ENCODE measurements around the gene THOC6.
A peak's percentile ranks its signal among the peaks of the same experiment; 100 is the strongest.

THOC6 gene

DNA sequence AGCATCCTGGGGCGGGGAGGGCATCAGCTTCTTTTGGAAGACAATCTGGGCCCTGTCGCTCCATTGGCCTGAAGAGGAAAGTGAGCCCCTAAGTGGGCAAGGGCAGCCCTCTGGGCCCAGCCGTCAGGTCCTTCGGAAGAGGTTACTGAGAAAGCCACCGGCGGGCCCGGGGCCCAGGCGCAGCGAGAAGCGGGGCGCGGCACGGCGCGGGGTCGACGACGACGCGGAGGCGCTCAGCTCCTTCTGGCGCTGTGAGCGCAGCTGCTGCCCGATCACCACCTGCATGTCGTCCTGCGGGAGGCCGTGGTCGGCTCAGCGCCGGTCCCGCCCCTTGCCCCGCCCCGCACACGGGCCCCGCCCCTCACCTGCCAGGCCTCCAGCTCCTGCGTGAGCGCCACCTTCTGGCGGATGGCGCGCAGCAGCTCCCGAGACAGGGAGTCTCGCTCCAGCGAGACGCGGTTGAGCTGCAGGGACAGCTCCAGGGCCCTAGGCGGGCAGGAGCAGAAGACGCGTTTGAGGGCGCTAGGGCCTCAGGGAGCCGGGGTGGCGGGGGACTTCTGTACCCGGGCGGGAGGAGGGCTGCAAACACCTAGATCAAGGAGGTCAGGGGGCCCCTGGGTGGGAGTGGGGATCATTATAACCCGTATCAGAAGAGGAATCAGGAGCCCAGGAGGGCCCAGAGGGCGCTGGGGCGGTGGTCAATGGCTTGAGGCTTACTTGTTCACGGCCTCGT lies 4.3 kb downstream of the THOC6 start:
- FAIRE-seq: peak; percentile 95
- peak; percentile 84 for DNase-seq (ENCODE audit: insufficient read length, low spot score)

DNA sequence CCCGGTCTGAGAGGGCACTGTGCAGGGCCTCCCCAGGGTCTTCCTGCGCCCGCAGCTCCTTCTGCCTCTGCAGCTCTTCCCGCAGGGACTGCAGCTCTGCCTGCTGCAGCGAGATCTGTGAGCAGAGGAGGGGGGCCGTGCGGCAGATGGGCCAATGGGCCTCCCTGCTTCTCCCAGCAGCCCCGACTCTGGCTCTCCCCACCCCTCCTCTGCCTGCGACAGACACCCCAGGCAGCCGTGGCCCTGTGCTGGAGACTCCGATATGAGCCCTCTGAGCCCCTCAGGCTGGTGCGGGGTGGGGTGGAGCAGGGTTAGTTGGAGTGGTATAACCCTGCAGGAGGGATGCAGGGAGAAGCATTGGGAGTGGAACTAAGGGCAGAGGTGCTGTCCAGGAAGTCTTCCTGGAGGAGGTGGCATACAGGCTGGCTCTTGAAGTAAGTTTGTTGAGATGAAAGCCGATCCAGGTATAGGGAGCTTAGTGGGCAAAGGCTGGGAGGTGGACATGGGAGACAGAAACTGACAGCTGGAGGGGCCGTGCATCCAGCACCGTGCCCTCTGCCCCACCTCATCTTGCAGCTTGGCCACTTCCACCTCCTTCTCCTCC lies 5.0 kb downstream of the THOC6 start:
- FAIRE-seq: no peak
- no peak for DNase-seq (ENCODE audit: insufficient read length, low spot score)

DNA sequence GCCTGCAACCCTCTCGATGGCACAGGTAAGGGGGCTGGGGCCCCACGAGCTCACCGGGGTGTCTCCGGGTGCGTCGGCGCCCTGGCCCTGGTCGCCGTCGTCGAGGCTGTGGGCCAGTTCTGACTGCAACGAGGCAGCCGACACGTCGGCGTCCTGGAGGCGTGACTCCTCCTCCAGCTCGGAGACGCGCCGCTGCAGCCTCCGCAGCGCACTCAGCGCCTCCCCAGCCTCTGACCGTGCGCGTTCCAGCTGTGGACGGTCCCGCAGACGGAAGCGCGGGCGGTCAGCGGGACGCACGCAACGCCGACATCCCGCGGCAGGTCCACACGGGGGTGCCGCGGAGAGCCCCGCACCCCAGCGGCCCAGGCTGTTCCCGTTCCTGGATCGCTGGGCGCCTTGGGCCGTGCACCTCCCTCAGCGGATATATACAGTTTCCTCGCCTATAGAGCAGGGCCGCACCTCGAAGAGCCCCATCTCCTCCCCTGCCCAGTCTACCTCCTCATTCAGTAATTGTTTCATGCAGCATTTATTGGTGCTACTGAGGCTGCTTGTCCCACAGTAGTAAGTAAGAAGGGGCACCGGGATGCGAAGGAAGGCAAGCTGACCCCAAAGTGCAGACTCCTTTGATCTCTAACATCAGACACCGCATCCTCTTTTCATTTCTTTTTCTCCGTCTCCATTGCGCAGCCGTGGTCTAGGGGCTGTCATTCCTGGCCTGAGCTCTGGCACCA lies 5.8 kb downstream of the THOC6 start:
- DNase-seq (ENCODE audit: insufficient read length, low spot score): no peak
- FAIRE-seq: no peak

DNA sequence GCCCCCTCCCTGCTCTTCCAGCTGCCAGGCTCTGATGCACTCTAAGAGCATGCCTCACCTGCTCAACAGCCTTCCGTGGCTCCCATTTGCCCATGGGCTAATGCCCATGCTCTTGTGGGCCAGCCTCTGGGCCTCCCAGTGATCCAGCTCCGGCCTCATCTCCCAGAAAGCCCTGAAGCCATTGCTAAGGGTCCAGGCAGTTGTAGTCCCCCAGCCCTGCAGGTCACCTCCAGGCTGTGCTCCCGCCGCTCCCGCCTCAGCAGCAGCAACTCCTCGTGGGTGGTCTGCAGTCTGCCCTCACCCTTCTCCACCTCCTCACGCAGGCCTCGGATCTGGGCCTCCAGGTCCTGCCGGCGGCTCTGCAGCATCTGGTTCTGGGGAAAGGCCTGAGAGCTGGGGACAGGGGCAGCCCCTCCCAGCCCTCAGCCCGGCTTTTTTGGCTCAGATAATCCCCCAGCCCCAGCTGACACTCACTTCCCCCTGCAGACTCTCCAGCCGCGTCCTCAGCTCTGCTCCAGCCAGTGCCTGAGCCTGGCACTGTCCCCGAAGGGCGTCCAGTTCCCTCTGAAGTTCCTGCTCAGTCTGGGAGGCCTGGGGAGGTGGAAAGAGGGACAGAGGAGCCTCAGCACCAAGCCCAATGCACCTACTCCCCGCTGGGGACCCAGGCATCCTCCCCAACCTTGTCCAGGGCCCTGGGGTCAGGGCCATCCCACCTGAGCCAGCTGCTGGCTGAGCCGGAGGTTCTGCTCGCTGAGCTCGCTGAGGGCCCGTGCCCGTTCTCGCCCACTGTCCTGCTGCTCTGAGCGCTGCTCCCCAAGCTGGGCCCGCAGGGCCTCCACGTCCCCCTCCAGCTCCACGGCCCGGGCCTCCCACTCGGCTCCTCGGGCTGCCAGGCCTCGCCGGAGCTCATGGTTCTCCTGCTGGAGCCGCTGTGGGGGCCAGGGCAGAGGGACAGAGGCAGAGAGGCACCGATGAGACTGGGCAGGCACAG lies 6.7 kb downstream of the THOC6 start:
- FAIRE-seq (no peak), DNase-seq (ENCODE audit: insufficient read length, low spot score) (no peak)

DNA sequence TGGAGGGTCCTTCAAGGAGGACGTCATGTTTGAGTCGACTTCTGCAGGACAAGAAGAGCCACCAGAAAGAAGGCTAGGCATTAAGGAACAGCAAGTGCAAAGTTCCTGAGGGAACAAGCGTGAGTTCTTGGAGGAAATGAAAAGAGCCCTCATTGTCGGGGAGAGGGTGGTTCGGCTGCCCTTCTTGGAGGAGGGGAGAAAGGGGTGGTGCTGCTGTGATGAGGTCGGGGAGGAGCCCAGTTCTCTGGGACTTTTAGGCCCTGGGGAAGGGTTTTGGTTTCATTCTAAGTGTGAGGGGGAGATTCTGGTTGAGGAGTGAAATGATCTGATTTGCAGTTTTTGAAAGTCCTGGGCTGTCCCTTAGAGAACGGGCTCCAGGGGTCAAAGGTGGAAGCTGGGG lies 8.8 kb downstream of the THOC6 start:
- FAIRE-seq (no peak), DNase-seq (ENCODE audit: insufficient read length, low spot score) (no peak)

DNA sequence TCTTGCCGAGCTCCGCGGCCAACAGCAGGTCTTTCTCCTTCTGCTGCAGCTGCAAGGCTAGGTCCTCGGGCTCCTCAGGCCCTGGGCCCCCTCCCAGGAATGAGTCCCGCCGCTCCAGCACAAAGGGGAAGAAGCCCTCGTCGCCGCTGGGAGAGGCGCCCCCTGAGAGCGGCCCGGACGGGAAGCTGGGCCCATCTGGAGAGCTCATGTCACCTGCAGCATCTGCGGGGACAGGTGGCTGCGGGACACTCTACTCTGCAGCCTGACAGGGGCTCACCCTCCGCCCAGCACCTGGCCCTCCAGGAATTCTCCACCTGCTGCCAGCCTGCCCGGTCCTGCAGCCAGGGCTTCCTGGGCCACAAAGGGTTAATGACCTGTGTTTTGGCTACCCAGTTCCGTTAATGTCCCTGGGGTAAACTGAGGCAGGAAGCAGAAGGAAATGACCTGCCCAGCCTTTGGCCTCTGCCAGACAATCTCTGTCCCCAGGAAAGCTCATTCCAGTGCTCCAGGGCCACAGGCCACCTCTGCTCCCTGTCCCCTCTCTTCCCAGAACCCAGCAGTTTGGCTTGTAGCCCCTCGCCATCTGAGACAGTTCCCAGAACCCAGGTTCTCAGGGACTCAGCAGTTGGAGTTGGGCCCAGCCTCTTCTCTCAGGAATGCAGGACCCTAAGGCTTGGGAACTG lies 11.6 kb downstream of the THOC6 start:
- FAIRE-seq (no peak), DNase-seq (ENCODE audit: insufficient read length, low spot score) (no peak)

DNA sequence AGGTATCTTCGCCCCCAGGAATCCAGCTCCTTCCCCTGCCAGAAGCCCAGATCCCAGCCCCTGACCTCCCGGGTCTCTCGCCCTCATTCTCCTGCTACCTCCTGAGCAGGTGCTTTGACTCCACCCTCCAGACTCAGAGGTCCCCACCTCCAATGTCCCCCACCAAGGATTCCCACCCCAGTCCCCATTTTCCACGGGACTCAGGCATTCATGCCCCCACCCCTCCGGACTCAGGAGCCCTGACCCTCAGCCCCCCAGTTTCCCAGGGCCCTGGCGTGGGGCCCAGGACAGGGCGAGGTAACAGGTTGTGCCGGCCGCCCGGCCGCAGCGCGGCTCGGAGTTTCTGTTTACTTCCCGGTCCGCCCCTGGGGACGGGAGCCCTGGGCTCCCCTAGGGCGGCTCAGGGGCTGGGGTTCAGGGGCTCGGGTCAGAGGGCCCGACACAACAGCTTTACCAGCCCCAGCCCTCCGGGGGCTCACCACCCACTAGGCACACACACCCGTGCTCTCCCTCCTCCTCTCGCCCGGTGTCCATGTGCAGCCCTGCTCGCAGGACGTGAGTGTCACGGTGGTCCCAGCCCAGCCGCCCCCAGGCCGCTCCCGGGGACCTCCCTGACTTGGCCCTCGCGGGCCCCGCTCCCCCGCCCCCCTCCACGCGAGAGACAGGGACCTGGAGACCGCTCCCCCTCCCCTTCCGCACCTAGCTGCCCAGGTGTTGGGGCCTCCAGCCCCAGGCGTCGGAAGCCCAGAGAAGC lies 12.3 kb downstream of the THOC6 start:
- no peak for DNase-seq (ENCODE audit: insufficient read length, low spot score)
- no peak for FAIRE-seq

DNA sequence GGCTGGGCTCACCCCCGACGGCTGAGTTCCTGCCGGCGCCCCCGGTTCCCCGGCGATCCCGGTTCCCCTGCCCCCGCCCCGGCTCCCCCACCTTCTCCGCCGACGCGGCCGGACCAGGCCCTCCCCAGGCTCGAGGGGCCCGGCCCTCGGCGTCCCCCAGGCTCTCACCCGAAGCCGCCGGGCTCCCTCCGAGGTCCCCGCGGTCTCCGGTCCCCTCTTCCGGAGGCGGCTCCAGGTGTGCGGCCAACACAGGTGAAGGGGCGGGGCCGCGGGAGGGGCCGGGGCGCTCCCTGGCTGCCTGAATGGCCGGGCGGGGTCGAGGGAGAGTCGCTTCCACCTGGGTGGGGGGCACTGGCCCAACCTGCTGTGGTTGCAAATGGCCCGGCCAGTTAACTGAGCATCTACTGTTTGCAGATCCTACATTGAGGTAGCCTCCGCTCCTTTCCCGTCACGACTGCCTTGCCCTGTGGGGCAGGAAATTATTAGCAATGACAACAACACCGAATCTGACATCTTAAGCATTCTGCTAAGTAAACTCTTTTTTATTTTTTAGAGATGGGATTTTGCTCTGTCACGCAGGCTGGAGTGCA lies 13.0 kb downstream of the THOC6 start, which contains the start of gene BICDL2:
Gene BICDL2, minus strand, starts transcription at position 219 of the 590 bp plus-strand sequence. CDS start 1,448 bp downstream, outside the sequence.
- no peak for DNase-seq (ENCODE audit: insufficient read length, low spot score)
- no peak for FAIRE-seq

DNA sequence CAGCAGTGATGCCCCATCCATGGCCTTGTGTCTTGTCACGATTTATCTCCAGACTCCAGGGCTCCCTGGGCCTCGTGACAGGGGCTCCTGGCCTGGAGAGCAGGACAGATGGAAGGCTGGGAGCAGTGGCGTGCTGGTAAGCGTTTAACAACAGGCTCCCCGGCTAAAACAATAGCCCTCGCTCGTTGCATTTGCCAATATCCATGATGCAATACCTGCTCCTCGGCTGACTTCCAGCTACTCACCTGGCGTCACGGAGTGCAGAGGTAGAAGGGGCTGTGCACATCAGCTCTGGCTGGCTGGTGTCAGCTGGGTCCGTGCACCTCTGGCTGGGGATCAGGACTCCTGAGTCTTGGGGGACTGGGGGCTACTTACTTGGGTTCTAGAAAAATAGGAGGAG lies 14.4 kb downstream of the THOC6 start:
- DNase-seq (ENCODE audit: insufficient read length, low spot score): no peak
- no peak for FAIRE-seq

DNA sequence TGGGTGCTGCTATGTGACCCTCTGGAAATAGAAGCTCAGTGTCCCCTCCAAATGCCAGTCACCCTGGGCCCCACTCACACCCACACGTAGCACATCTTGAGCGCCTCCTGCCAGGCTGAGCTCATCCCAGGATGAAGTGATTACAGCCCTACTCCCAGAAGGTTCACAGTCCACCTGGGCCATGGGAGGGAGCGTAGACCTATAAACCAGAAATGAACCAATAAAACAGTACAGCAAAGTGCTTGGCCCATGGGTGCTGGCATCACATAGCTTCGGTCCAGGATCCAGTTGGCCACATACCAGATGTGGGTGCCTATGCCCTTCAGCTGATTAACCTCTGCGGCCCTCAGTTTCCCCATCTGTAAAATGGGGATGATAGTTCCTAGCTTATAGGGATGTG lies 15.1 kb downstream of the THOC6 start:
- FAIRE-seq: no peak

DNA sequence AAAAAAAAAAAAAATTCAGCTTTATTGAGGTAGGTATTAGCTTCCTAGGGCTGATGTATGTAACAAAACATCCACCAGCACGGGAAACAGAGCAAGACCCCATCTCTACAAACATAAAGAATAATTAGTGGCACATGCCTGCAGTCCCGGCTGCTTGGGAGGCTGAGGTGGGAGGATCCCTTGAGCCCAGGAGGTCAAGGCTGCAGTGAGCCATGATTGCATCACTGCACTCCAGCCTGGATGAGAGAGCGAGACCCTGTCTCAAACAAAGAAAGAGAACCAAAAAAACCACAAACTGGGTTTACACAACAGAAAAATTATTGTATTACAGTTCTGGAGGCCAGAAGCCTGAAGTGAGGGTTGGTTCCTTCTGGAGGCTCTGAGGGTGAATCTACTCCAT lies 18.5 kb downstream of the THOC6 start:
- DNase-seq (ENCODE audit: insufficient read length, low spot score) (no peak), FAIRE-seq (no peak)

More for the DNA sequence above, 15.1 kb downstream of the THOC6 start:
- DNase-seq (ENCODE audit: insufficient read length, low spot score): no peak

DNA sequence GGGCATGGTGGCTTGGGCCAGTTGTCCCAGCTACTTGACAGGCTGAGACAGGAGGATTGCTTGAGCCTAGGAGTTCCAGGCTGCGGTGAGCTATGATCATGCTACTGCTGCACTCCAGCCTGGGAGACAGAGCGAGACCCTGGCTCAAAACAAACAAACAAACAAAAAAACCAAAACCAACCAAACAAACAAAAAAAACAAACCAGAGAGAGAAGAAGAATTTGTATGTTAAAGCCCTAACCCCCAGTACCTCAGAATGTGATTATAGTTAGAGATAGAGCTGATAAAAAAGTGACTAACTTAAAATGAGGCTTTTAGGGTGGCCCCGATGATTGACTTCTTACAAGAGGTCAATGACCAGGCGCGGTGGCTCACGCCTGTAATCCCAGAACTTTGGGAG lies 20.9 kb downstream of the THOC6 start:
- FAIRE-seq (no peak), DNase-seq (ENCODE audit: insufficient read length, low spot score) (no peak)

DNA sequence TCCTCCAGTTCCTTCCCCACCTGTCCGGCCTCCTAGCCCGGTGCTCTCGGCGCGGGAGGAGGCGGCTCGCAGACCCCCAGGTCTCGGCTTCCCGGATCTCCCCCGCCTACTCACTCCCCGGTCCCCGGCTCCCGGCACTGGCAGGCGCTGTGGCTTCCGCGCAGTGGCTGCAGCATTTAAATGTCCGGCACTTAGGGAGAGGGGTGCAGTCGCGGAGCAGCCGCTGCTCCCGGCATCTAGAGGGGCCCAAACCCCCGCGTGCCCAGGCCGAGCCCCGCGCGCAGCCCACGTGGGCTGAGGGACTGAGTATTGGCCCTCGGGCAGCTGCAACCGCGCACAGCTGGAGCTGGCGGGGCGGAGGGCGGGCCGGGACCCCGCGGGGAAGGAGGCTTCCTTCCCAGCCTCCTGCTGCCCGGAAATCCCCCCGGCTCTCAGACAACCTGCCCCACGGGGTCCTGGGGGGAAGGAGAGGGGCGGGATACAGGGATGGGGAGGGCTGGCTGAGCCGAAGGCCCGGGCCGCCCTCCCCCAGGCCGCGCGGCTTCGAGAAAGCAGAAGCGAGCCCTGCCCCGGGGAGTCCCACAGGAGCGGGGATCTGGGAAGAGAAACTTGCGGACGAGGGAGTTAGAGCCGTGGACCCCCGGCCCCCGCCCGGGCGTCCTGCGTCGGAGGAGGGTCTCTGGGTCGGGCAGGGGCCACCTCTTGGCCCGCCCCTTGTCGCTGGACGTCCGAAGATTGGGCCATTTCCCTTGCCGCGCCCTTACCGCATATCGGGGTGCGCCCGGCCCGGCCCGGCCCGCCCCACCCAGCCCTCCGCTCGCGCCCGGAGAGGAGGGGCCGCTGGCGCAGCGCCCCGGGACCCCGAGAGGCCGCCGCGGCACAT lies 22.2 kb downstream of the THOC6 start, which contains the start of gene MMP25:
Gene MMP25, plus strand, starts transcription at position 804 of the 883 bp plus-strand sequence. CDS start 357 bp downstream, outside the sequence.
- DNase-seq (ENCODE audit: insufficient read length, low spot score): peak; percentile 31
- no peak for FAIRE-seq

DNA sequence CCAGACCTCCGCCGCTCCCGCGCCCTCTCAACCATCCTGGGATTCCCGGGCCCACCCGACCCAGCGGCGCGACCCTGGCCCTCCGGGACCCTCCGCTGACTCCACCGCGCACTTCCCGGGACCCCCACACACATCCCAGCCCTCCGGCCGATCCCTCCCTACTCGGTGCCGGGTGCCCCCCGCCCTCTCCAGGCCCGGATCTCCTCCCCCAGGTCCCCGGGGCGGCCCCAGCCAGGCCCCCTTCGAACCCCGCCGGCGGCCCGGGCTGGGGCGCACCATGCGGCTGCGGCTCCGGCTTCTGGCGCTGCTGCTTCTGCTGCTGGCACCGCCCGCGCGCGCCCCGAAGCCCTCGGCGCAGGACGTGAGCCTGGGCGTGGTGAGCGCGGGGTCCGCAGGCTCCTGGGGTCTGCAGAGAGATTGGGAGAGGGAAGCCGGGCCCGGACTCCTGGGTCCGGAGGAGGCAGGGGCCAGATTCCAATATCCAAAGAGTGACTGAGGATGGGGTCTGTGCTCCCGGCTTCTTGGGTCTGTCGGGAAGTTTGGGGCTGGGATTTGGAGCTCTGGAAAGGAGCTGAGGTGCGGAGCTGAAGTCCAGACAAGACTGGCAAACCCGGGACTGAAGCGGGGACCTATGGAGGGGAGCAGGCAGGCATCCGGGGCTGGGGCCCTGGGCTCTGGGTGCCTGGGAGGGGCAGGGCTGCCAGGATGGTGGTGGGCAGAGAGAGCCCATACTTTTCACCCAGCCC lies 23.0 kb downstream of the THOC6 start:
- no peak for FAIRE-seq

DNA sequence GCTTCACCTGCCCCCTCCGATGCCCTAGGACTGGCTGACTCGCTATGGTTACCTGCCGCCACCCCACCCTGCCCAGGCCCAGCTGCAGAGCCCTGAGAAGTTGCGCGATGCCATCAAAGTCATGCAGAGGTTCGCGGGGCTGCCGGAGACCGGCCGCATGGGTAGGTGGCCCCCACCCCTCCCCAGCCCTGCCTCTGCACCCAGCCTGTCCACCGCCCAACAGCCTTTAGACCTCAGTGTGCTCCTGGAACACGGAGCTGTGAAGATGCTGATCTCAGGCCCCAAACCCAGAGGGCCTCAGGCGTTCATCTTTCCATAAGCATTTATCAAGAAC lies 23.5 kb downstream of the THOC6 start:
- DNase-seq (ENCODE audit: insufficient read length, low spot score) (no peak), FAIRE-seq (no peak)

More for the DNA sequence above, 23.0 kb downstream of the THOC6 start:
- DNase-seq (ENCODE audit: insufficient read length, low spot score): no peak

DNA sequence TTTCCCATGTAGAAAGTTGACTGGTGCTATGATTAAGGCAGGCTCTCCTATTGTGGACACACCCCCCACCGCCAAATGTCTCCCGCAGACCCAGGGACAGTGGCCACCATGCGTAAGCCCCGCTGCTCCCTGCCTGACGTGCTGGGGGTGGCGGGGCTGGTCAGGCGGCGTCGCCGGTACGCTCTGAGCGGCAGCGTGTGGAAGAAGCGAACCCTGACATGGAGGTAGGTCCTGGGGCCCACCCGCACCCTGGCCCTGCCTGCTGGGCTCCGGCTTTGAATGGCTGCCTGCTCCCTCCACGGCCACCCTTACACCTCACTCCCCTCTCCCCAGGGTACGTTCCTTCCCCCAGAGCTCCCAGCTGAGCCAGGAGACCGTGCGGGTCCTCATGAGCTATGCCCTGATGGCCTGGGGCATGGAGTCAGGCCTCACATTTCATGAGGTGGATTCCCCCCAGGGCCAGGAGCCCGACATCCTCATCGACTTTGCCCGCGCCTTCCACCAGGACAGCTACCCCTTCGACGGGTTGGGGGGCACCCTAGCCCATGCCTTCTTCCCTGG lies 26.2 kb downstream of the THOC6 start:
- FAIRE-seq (no peak), DNase-seq (ENCODE audit: insufficient read length, low spot score) (no peak)

DNA sequence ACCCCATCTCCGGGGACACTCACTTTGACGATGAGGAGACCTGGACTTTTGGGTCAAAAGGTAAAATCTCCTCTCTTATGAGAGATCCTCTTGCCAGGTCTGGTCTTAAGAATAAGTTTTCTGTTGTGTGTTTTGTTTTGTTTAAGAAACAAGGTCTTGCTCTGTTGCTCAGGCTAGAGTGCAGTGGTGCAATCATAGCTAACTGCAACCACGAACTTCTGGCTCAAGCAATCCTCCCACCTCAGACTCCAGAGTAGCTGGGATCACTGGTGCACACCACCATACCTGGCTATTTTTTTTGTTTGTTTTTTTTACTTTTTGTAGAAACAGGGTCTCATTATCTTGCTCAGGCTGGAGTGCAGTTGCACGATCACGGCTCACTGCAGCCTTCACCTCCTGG lies 26.7 kb downstream of the THOC6 start:
- DNase-seq (ENCODE audit: insufficient read length, low spot score): no peak
- no peak for FAIRE-seq
